ENCODE data around the gene CD151. TPM values are rescaled to one million over a fixed set of nuclear protein-coding genes. Genes with fewer than 3 reads are reported as not detected.

CD151 gene
- polyA plus RNA-seq (2013, experiment 1 of 2; ENCODE audit: insufficient read length) = 443 TPM
- polyA plus RNA-seq (2013, experiment 2 of 2; ENCODE audit: insufficient read length) = 398 TPM

DNA sequence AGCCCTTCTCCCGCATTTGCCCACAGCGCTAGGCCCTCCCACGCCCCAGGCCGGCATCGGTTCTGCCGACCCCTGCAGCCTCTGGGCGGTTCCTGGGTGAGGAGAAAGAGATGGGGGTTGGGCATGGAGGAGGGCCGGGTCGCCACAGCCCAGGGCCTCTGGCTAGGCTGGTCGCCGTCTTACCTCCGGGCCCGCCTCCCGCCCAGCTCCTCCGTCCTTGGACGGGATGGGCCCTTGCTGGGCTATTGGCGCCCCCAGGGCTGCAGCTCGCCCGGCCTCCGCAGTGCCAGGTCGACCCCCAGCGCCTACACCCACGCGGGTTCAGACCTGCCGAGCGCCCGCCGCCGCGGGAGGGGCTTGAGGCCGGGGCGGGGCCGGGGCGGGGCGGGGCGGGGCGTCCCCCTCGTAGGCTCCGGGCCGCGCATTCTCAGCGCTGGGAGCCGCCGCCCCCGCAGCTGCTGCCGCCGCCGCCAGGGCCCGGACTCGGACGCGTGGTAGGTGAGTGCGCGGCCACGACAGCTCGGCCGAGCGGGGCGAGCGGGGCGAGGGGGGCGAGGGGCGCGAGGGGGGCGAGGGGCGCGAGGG lies at the start of gene CD151:
Gene CD151, plus strand, starts transcription at position 424 of the 585 bp plus-strand sequence. CDS start 3,118 bp downstream, outside the sequence.
- DNase-seq = peak; percentile 61

DNA sequence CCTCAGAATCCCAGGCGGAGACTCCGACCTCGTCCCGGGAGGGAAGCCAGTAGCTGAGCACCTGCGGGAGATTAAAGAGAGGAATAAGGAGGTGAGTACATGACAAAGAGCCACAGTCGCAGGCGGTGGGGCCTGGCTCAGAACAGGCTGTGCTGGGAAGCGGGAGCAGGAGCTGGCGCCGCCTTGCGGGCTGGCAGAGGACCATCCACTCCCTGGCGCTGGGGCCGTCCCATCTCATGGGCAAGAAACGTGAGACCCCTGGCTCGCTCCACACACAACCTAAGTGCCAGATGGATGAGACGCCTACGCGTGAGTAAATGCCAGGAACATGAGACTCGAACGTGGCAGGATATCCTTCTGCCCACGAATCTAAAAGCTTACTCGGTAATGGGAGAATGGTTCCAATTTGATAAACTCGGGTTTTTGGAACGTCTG lies 49.2 kb upstream of the CD151 start:
- DNase-seq = peak; percentile 81

DNA sequence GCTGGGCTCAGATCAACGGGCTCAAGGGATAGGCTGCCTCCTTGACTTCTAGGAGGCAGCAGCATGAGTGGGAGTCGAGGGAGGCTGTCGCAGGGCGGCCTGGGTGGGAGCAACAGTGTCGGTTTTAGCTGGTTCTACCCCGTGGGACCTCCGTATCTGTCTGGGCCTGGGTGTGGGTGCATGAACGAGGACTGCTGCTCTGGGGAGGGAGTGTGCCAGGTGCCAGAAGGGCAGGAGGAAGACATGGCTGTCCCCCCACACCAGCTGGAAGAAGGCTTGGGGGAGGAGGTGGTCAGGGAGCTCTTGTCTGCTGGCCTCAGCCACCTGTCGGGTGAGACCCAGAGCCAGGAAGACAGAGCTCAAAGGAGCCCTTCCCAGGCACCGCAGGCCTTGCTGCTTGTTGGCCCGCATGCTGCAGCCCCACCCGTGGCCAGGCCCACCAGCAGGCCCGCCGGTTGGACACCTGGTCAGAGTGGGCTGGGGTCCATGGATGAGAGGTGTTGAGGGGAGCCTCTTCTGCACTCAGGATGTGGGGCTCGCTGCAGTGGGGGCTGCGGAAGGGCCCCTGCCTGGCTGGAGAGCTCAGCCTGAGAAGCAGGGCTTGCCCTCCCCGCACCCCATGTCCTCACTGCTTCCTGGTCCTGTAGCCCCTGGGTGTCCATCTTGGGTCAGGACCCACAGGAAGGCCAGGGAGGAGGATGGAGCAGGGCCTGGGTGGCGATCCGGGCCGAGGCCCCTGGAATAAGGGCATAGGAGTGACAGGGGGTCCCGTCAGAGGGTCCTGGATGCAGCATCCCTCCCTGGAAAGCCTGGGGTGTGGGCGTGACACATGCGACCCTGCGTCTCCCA lies 46.3 kb upstream of the CD151 start:
- no peak for DNase-seq

DNA sequence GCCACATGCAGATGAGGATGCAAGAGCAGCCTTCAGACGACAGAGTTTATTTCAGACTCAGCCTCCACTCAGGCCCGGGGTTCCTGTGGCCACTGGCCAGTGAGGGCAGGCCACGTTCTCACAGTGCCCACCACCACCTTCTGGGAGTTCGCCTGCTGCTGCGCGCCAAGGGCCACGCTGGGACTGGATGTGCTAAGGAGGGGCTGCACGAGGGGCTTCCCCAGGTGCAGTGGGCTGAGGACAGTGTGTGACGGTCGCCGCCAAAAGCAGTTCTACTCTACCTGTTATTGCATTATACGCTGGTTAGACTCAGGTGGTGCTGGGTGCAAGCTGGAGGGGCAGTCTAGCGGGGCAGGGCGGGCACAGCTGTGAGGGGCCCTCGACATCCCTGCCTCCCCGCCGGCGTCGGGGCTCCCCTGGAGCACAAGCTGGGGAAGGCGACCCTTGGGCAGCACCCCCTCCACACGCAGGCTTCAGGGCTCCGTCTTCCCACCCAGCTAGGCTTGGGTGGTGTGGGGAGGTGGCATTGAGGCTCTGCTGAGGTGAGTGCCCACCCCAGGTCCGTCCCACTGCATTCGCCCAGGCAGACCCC lies 45.6 kb upstream of the CD151 start:
- no peak for DNase-seq

DNA sequence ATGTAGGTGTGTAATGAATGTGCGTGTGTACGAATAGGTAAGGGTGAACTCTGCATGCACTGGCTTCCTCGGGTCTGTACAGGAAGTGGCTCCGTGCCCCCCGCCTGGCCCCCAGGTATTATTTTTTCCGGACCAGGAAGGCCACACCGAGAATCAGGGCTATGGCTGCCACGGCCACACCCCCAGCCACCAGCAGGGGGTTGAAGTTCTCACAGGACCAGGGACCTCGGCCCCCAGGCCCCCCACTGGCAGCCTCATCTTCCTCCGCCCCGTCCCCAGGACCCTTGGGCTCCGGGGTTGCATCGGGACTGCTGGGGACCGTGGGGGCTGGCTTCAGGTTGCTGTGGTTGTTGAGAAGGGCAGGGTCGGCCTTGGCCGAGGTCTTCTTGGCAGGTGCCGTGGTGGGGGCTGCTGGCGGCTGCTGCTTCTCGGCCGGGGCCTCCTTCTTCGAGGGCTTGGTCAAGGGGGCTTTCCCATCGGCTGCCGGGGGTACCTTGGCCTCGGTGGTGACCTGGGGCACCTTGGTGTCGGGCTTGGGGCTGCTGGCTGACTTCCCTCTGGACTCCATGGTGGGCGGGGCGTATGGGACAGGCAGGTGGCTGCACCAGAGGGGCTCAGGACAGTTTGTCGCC lies 44.6 kb upstream of the CD151 start:
- DNase-seq = no peak

DNA sequence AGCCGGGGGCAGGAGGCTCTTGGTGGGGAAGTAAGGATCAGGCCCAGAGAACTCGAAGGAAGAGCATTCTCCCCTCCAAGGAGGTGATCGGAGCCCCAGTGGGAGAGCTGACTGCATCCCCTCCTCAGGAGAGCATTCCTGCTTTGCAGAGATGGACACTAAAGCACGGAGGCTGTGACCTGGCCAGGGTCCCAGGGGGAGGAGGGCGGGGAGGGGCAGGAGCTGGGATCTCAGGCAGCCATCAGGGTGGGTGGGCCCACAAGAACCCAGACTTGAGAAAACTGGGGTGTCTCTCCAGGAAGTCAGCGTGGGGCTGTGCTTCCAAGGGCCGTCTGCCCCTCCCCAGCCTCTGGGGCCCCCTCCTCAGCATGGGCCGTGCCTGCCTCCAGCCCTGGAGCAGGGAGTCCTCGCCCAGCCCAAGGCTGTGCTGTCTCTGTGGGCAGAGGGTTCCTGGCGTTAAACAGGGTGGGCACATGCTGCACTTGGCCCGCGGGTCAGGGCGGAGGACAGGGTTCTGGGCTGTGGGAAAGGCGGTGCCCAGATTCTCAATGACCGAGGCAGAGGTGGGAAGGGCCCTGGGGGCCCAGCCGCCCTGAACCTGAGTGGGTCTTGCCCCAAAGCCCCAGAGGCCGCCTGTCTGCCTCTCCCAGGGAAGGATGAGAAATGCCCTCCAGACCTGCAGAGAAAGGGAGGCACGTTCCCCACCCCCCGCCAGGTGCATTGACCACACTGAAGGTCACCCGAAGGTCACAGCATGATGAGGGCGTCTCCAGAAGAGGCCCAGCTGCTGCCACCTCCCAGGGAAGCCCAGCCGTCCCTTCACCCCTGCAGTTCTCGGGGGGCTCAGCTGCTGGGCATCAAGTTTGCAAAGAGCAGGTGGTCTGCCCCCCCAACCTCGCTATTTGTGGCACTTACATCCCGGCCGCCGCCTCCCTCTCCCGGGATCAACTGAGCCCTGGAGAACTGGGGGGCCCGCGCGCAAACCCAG lies 43.5 kb upstream of the CD151 start:
- DNase-seq = no peak

DNA sequence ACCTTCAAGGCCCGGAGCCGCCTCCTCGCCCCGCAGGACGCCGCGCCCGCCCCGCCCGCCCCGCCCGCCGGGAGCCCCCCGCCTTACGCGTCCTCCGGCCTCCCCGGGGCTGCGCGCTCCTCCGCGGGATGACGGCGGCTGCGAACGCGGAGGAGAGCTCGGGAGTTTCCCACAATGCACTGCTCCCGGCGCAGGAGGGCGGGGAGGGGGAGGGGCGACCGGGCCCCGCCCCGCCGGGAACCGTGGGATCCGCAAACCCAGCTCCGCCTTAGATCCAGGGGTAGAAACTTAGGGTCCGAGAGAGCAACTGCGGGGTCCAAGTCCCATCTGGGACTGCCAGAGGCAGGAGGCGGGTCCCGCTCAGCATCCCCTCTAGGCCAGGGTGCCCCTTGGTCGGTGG lies 42.8 kb upstream of the CD151 start, which contains the start of gene CEND1:
Gene CEND1, minus strand, starts transcription at position 148 of the 400 bp plus-strand sequence. CDS start 1,514 bp downstream, outside the sequence.
- peak; percentile 53 for DNase-seq

DNA sequence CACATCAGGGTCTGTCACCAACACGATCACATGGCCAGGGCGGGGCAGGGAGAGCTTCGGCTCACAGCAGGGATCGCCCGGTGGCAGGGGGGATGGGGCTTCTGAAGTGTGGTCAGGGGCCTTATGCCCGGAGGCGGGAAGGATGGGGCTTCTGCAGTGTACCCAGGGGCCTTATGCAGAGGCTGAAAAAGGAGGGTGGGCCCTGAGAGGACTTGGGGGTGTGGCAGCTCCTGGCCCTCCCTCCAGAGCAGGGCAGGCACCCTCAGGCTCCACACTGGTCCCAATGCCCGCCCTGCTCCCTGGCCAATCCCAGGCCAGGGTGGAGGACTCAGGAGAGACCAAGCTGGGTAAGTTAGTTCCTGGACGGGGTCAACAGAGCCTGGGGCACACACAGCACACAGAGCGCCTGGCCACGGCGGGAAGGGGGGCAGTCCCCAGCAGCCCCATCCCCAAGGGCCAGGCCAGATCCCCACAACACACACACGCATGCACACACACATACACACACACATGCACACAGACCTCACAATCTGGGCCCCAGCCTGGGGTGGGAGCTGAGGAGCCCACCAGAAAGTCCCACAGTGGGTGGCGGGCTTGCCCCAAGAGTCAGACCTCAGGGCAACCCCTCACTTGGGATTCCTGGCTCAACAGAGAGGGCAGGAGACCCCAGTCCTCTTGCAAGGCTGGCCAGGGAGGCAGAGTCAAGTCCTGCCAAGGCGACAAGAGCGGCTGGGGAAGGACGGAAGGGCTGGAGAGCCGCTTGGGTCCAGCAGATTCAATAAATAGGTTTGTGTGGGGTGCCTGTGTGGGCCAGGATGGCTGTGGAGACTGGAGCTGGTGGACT lies 41.8 kb upstream of the CD151 start:
- DNase-seq = no peak

DNA sequence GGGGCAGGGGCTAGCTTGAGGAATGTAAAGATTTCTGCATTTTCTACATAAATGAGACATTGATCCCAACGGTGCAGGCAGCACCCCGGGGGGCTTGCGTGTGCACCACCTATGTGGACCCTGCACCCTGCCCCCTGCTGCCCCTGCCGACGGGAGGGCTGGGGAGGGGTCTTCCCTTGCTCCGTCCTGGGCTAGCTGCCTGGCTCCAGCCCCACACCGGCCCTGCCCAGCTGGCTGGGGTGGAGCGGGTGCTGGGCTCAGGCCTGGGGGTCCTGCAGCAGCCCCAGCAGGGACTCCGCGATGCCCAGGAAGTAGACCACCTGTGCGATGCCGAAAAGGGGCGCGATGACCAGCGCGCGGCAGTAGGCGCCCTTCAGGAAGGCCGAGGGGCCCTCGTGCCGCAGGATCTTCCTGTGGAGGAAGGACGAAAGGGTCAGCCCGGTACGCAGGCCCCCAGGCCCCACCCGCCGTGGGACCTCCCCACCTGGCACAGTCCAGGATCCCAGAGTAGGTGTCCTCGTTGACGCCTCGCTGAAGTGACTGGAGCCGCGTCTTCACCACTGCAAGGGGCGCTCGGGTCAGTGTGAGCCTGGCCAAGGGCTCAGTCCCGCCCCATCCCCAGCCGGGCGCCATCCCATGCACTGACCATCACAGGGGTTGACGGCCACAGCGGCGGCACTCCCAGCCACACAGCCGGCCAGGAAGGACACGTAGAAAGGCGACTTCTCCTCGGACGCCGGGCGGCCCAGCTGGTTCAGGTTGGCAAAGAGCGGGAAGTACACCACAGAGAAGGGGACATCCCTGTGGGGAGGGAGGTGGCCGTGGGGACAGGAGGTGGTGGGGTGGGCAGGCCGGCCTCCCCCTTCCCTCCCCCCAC lies 40.9 kb upstream of the CD151 start:
- no peak for DNase-seq

DNA sequence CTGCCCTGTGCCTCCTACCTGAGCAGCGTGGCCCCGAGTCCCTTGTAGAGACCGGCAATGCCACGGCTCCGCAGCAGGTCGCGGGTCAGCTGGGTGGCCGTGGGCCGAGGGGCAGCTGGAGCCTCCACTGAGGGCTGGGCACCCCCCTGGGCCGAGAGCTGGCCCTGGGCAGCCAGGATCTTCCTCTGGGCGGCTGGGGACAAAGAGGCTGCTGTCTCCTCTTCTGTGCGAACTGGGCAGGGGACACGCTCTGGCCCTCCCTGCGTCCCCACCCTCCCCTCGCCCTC lies 40.3 kb upstream of the CD151 start:
- no peak for DNase-seq

DNA sequence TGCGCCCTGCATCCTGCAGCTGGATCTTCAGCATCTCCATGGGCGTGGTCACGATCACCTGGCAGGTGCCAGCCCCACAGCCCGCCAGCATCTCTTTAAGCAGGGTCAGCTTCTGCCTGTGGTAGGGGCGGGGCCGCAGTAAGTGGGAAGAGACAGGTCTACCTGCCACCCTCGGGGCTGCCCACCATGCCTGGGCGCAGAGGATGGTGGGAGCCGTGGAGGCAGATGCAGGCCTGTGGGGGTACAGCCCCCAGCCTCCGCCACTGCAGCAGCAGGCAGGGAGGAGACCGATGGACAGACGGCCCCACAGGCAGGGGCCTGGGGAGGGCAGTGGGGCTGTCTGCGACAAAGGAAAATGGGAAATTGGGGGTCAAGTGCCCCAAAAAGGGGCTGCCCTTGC lies 39.9 kb upstream of the CD151 start:
- DNase-seq = no peak

DNA sequence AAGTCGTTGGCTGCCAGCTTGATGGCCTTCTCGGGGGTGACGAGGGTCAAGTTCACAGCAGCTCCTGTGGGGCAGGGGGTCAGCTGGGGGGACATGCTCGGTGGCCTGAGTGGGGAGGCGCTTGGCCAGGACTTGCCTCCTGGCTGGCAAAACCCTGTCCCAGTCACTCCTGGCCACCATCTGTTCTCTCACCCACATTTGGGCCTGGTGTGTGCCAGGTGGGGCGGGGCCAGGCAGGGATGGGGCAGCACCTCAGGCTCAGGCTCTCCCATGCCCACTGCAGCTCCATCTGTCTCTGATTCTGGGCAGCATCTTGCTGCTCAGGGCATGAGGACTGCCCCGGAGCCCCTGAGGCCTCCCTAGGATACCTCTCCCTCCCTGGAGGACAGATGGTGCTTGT lies 39.2 kb upstream of the CD151 start:
- no peak for DNase-seq

DNA sequence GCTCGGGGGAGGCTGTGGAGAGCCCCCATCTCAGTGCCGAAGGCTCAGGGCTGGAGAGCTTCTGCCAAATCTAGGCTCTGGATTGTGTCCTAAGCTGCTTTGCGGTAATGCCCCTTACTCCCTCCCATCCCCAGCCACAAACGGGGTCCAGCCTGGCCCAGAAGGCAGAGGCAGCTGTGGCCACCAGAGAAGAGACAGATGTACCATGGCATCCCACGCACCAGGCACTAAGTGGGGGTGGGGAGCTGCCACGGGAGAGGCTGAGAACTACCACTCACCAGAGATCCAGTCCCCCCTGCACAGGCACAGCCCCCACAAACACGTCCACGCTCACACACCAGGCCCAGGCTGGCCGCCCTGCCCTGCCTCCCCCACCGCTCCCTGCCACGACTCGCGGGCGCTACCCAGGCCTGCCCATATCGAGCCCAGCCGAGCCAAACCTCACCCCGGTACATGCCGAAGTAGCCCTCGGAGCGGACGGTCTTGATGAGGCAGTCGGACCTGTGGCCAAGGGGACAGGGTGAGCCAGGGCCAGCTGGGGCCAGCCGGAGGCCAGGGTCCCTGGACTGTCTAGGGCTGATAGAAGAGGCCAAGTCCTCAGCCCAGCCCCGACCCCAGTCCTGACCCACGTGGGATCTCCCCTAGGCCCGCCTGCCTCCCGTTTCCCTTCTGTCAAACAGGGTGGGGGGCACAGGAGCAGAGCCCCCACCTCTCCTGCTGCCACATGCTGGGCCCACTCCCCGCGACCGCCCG lies 38.6 kb upstream of the CD151 start:
- no peak for DNase-seq

DNA sequence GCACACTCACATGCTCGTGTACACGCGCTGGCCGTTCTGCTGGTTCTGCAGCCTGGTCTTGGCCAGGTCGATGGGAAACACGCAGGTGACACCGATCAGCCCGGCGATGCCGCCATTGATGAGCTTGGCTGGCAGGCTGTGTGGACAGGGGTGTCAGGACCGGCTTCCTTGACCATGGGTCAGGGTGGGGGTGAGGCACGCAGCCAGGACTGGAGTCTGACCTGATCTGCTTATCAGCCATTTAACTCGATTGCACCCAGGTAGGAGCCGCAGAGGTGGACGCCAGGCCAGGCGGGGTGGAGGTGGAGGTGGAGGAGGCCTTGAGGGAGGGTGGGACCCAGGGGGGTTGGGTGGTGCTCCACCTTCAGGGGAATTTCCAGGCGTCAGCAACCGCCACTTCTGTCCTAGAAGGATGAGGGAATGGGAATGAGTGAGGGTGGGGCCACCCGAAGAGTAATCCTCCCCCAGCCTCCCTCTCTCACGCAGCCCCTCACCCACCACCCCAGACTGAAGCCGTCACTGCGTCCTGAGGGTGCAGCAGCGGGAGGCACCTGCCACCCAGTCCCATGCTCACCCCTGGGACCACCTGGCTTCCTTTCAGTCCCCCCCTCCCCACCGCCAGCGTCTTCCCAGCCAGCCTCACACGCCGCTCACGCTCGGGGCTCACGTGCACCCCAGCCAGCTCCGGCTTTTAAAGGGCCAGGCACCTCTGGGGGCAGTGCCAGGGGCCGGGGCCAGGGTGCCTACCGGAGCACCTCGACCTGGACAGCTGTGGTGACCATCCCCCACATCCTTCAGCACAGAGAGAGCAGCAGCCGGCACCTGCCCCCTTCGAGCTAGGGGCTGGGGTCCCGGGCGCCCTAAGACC lies 37.8 kb upstream of the CD151 start:
- no peak for DNase-seq

DNA sequence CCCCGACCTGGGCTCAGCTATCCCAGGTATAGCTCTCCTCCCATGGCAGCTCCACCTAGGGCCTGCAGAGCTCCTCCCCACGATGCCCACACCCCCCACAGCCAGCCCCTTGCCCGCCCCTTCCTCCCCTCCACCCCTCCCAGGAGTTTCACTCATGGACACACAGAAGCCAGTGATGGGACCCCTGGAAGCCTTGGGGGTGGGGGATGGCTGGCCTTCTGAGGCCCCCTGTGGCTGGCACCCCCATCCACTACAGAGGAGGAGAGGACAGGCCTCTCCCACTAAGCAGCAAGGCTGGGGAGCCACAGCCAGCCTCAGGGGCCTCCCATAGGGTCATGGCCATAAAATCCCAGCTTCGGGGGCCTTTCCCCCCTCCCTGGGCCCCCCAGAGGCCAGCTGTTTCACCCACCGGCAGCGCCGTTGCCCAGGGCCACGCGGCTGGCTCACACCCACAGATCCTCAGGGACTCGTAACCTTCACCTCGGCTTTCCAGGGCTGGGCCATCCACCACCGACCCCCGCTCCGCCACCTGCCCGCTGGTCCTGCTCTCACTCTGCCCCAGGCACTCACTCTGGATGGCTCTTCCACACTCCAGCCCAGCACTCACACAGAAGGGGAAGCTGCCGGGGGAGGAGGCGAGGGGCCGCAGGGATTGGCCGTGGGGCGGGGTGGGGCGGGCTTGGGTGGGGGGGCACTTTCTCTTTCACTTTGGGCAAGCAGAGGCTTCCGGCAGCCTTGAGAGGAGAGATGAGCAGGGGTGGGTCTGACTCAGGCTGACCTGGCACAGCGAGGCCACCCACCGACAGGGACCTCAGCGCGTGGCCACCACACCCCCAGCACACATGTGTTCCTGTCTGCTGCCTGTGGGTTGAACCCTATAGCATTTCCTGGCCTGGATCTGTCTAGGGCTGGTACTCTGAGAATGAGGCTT lies 36.9 kb upstream of the CD151 start:
- peak; percentile 89 for DNase-seq

DNA sequence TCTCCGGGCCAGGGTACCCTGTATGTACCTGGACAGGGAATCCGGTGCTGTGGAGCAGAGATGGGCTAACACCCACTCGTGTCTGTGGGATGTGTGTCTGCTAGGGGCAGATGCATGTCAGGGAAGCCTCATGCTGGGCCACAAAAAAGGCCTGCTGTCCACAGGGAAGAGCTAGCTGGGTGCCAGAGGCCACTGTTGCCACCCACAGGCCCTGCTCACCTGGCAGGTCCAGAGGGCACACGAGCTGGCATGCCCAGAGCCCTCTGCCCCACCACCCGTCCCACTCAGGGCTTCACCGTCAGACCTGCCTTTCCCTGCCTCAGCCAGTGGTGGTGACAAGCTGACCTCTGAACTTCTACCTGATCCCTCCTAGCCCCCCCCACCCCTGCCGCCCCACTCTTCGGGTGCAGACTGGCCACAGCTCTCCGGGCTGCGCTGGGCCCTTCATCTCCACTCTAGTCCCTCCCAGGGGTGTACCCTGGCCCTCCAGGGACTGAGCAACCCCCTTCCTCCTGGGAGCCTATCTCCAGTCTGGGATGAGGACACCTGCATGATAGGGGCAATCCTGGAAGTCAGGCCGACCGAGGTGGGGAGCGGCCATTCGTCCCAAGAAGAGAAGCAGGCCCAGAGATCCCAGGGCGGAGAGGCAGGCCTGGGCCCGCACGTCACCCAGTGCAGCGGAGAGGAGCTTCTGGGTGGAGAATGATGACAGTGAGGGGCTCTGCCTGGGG lies 36.0 kb upstream of the CD151 start:
- no peak for DNase-seq
